ENCODE measurements around the gene CREBL2. TPM values are rescaled to one million over a fixed set of nuclear protein-coding genes. Genes with fewer than 3 reads are reported as not detected.
A peak's percentile ranks its signal among the peaks of the same experiment; 100 is the strongest.

CREBL2 gene
- total and polyA plus RNA-seq, 2 of the 13 experiments (the other 11 are each of a cell fraction or from before 2014, with no cell fraction given) = 6.9 to 8.4 TPM

GRCh38 chr12:12600659-12601058, 11.0 kb upstream of the CREBL2 start (continued):
- TF ChIP-seq ZBTB38 (CRISPR knock-in tag; IDR thresholded peaks at IDR 0.05) (0 out of 2 replicates have a peak, but pooled peaks have one; percentile 23), ZNF644 (CRISPR knock-in tag; IDR thresholded peaks at IDR 0.05; ENCODE audit: low read depth) (peak; percentile 93), POGZ (CRISPR knock-in tag; IDR thresholded peaks at IDR 0.05) (0 out of 2 replicates have a peak, but pooled peaks have one; percentile 51), ZBTB33 (CRISPR knock-in tag; IDR thresholded peaks at IDR 0.05) (peak; percentile 86), FOSL2 (CRISPR knock-in tag; IDR thresholded peaks at IDR 0.05) (0 out of 2 replicates have a peak, but pooled peaks have one; percentile 10), HMG20A (CRISPR knock-in tag; IDR thresholded peaks at IDR 0.05; ENCODE audit: borderline replicate concordance) (0 out of 2 replicates have a peak, but pooled peaks have one; percentile 10), CEBPG (CRISPR knock-in tag; IDR thresholded peaks at IDR 0.05) (peak; percentile 97), HOXA3 (CRISPR knock-in tag; IDR thresholded peaks at IDR 0.05) (peak; percentile 61), ZMYM4 (CRISPR knock-in tag; IDR thresholded peaks at IDR 0.05) (peak; percentile 67), TARDBP (CRISPR knock-in tag; IDR thresholded peaks at IDR 0.05) (no peak), KAT8 (CRISPR knock-in tag; IDR thresholded peaks at IDR 0.05) (0 out of 2 replicates have a peak, but pooled peaks have one; percentile 25), RFXANK (CRISPR knock-in tag; IDR thresholded peaks at IDR 0.05) (no peak), PRDM4 (CRISPR knock-in tag; IDR thresholded peaks at IDR 0.05; ENCODE audit: borderline replicate concordance) (no peak), GATAD2A (CRISPR knock-in tag; IDR thresholded peaks at IDR 0.05) (peak; percentile 25; the same call in 1 of the 2 replicates), MAX (IDR thresholded peaks at IDR 0.05) (0 out of 2 replicates have a peak, but pooled peaks have one; percentile 15), HNF4A (CRISPR knock-in tag; IDR thresholded peaks at IDR 0.05) (peak; percentile 77)
- TF ChIP-seq, protein P1, sequence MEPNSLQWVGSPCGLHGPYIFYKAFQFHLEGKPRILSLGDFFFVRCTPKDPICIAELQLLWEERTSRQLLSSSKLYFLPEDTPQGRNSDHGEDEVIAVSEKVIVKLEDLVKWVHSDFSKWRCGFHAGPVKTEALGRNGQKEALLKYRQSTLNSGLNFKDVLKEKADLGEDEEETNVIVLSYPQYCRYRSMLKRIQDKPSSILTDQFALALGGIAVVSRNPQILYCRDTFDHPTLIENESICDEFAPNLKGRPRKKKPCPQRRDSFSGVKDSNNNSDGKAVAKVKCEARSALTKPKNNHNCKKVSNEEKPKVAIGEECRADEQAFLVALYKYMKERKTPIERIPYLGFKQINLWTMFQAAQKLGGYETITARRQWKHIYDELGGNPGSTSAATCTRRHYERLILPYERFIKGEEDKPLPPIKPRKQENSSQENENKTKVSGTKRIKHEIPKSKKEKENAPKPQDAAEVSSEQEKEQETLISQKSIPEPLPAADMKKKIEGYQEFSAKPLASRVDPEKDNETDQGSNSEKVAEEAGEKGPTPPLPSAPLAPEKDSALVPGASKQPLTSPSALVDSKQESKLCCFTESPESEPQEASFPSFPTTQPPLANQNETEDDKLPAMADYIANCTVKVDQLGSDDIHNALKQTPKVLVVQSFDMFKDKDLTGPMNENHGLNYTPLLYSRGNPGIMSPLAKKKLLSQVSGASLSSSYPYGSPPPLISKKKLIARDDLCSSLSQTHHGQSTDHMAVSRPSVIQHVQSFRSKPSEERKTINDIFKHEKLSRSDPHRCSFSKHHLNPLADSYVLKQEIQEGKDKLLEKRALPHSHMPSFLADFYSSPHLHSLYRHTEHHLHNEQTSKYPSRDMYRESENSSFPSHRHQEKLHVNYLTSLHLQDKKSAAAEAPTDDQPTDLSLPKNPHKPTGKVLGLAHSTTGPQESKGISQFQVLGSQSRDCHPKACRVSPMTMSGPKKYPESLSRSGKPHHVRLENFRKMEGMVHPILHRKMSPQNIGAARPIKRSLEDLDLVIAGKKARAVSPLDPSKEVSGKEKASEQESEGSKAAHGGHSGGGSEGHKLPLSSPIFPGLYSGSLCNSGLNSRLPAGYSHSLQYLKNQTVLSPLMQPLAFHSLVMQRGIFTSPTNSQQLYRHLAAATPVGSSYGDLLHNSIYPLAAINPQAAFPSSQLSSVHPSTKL (CRISPR knock-in tag; IDR thresholded peaks at IDR 0.05) = peak; percentile 37; the same call in 1 of the 2 replicates

All from HepG2 (cell line).